Stimulated activated CD8-positive, alpha-beta memory T cell treated with anti-CD3 and anti-CD28 coated beads, Interleukin-7, amount 100 ng/mL, for 24 hours (primary cell): Measurements from ENCODE around the gene KIRREL3.

Experiments used
- DNase-seq: peaks from one replicate; pipeline ENCODE4 v3.0.0-alpha.2; 2020; ENCODE audit warnings: low read depth

The KIRREL3 gene

DNA sequence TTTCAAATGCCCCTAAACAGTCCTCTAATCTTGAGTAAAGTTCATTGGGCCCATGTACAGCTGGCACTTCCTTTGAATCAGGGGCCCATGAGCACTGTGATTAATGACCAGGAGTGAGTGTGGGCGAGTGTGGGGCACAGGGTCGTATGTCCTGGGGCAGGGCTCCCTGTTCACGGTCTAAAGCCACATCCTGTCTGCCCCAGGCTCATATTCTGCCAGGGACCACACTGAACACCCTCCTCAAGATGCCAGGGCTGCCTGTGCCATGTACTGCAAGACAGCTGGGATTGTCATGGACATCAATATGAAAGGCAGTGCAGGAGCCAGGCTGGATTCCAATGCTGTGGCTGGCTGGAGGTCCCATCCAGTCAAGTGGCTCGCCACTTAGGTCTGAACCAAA, 130.5 kb downstream of the KIRREL3 start:
- DNase-seq = no peak

GRCh38 chr11:126868741-126869140, 131.8 kb downstream of the KIRREL3 start:
- DNase-seq = no peak

DNA sequence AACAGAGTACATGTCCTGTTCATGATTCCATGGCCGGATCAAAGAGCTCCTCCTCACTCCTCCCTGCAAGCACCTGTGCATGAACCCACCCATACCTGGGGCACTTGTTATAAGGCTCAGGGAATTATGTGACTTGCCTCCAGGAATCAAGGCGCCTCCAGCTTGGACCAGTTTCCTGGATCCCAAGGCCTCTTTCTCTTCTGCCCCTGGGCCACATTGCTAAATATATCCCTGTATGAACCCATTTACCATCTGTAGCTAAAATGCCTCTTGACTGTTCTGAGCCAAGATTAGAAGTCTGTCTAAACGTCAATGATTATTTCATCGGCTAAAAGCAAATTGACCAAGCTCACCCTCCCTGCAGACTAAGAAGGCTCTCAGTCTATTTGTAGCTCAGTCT, 135.6 kb downstream of the KIRREL3 start:
- DNase-seq = no peak

DNA sequence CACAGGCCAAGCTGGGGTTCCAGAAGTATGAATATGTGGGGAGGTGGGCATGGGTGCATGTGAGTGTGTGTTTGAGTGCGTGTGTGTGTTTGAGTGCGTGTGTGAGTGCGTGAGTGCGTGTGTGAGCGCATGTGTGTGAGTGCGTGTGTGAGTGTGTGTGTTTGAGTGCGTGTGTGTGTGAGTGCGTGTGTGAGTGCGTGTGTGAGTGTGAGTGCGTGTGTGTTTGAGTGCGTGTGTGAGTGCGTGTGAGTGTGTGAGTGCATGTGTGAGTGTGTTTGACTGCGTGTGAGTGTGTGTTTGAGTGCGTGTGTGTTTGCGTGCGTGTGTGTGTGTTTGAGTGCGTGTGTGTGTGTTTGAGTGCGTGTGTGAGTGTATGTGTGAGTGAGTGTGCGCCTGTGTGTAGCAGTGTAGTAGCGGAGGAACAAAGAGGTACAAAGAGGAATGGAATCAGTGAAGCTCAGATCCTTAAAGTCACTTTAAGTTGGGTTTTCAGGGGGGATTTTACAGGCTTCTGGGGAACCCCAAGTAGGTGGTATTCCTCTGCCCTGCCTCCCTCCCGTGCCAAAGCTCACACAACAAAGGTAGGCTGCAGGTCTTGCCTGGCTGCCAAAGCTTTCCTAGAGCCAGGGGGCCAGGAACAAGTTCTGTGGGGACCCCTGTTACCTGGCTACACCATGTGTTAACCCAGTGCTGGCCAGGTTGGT, 137.1 kb downstream of the KIRREL3 start:
- DNase-seq = no peak

DNA sequence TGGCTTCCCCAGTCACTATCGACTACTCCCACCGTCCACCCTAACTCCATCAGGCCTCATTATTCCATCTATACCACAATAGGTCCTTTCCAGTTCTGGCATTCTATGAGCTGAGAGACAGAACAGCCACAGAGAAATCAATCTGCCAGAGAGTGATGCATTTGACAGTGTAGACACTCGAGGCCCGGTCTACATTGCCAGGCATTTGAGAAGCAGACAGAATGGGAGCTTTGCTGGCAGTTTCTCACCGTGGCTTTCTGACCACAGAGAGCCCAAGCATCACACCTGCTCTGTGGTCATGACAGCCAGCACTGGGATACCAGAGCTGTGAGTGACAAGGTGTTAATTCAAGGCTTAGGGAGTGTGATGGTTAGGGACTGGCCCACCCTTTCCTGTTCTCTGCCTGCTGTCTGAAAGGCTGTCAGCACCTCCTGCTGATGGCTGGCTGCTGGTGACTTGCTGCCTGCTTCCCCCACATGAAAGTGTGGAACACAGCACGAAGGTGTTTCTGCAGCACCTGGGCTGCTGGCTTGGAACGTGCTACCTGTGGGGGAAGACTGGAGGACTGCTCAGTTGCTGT, 137.8 kb downstream of the KIRREL3 start:
- DNase-seq = no peak

DNA sequence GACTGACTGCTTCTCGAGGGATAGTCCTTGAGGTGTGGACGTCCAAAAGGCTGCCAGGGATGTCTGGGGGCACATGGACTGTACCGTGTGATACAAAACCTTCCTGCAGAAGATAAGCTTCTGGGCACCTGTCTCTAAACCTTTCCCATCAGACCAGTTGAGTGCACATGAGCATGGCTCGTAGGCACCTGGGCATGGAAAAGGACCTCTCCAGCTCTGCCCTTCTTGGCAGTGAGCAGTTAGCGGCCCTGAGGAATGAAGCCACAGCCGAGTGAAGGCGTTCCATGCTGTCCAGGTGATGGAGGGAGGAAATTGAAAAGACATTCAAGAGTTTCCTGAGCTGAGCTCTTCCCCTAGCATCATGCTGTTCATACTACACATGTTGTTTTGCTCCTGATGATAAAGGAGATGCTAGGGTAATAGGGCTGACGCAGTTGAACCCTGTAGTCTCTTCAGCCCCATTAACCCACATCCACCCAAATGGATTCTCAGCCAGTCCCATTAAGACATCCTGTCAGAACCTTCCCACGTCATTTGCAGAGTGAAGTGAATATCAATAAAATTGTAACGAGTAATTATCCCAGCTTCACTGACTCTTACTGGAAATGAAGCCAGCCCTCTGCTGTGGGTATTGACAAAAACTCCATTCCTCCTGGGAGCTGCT, 138.6 kb downstream of the KIRREL3 start:
- no peak for DNase-seq

DNA sequence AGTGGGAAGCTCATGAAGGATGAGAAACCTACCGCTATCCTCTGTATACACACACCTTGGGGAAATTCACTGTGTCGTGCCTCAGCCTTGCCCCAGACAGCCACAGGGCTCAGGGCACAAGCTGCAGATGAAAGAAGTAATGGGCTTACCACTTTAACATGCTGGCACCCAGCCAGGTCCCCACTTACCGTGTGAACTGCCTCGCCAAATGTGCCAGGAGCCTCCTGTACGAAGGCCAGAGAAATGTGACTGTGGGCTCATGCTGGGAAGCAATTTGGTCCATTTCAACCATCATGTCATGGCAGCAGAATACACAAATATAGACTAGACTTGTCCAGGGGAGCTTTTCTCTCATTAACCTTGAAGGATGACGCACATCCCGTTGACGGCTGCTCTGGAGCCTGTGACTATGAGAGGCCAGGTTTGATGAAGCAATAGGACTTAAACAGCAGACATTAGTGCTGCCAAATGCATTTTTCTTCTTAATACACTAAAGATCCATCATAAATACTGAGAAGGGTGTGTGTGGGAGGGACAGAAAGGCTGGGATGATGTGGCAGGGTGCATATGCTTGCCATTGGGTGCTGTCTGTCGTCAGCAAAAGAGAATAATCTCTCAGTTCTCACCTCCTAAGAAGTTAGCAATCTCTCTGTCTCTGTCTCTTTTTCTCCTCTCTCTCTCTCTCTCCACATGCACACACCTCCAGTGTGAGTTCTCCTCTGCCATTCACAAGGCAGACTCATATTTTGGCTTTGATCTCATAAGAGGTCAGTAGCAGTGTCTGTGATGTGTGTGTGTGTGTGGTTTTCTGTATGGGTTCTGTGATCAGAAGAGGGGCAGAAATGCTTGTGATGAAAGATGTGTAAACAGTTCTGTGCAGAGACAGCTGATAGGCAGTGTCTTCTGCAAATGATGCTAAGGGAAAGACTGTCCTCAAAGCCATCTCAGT, 142.4 kb downstream of the KIRREL3 start:
- no peak for DNase-seq

- DNase-seq = no peak
Observed at GRCh38 chr11:126855536-126855935, 145.0 kb downstream of the KIRREL3 start.

GRCh38 chr11:126853732-126854131, 146.8 kb downstream of the KIRREL3 start:
- DNase-seq = no peak

DNA sequence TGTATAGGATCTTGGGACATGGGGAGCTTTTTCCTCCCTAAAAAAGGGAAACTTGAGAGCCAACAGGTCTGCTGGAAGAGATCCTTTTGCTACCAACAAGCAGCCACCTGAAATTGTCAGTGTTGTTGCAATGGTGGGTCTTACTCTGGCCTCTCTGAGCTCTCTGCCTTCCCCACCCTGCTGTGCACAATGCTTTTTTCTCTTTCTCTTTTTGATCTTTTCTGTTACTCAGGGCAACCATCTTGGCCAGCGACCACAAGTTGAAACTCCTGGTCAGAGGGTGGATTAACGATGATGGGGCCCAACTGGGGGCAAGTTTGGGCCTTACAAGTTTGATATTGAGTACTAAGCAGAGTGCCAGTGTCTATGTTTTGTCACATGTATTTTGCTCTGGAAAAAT, 155.8 kb downstream of the KIRREL3 start:
- no peak for DNase-seq

- DNase-seq = no peak
Observed at GRCh38 chr11:126843096-126843495, 157.5 kb downstream of the KIRREL3 start.

GRCh38 chr11:126841999-126842398, 158.6 kb downstream of the KIRREL3 start:
- no peak for DNase-seq

DNA sequence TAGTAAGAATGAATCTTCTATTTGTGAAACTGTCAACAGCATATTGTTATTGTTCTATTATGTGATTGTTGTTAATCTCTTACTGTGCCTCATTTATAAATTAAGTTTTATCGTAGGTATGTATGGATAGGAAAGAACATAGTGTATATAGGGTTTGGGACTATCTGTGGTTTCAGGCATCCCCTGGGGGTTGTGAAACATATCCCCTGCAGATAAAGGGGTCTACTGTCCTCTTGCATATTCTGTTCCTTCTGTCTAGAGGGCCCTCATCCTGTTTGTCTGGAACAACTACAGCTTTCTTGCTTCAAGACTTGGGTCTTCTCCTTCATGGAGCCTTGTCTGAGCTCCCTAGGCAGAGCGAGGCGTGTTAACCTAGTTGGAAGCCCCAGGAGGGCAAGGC, 159.6 kb downstream of the KIRREL3 start:
- no peak for DNase-seq

DNA sequence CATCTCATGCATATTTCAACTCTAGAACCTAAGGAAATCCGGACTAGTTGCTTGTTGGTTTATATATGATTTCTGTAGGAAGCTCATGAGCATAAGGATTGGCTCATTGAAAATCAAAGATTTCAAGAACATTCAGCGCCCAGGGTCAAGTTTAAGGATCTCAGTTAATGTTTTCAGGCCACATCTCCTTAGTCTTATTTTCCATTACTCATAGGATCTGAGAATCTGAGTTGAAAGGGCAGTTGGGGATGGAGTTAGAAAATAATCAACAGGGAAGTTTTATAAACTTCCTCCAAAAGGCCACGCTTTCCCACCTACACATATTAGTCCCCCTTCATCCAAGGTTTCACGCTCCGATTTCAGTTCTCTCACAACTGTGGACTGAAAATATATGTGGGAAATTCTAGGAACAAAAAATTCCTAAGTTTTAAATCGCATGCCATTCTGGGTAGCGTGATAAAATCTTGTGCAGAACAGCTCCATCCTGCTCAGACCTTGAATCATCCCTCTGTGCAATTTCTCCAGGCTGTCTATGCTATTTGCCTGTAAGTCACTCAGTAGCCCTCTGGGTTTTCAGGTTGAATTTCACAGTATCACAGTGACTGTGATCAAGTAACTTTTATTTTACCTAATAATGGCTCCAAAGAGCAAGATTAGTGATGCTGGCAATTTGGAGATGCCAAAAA, 160.2 kb downstream of the KIRREL3 start:
- no peak for DNase-seq

GRCh38 chr11:126839496-126839895, 161.1 kb downstream of the KIRREL3 start:
- no peak for DNase-seq

GRCh38 chr11:126838779-126839178, 161.8 kb downstream of the KIRREL3 start:
- no peak for DNase-seq

GRCh38 chr11:126837581-126837980, 163.0 kb downstream of the KIRREL3 start:
- no peak for DNase-seq

DNA sequence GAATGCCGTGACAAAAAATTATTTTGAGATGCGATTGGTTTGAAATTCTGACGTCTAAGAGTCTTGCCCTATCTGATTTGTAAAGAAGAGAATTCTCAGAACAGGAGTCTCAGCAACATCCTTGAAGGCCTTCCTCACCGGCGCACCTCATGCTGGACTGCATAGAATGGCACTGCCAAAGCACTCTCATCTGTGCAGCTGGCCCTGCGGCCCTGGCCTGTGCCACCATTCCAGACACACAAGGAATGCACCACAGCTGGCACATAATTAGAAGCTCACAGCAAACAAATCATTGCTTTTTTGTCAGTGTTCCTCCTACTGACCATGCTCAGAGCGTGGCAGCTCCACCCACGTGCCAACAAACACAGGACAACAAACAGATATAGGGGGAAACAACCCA, 166.0 kb downstream of the KIRREL3 start:
- DNase-seq = no peak

- no peak for DNase-seq
Observed at GRCh38 chr11:126834149-126834548, 166.4 kb downstream of the KIRREL3 start.

DNA sequence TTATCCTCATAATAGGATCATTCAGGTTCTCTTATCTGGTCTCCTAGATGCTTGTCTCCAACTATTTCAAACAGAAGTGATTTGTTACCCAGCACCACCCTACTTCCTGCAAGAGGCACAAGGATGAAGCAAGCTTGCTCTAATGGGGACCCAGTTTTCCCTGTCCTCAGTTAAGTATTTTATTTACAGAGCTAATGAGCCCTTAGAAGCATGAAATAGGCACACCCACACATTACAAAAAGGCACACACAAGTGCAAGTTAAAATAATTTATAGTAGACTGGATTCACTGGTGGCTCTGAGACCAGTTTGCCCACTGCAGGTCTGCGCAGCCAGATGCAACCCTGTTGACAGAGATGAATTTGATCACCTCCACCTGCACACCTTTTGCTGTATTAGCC, 167.5 kb downstream of the KIRREL3 start:
- no peak for DNase-seq

GRCh38 chr11:126832387-126832786, 168.2 kb downstream of the KIRREL3 start:
- no peak for DNase-seq
